GM18873 (cell line): ENCODE data around the gene BMAL2.

Experiments used
- ATAC-seq: cut with Tn5 transposase; IDR thresholded peaks from one replicate; pipeline ENCODE4 v1.9.1; 2021; ENCODE audit warnings: mild to moderate bottlenecking, moderate library complexity, moderate number of reproducible peaks; ENCODE audit not compliant: unreplicated experiment, low FRiP score

Gene BMAL2

GRCh38 chr12:27332714-27333402 lies at the start of gene BMAL2:
Gene BMAL2, plus strand, starts transcription at chr12:27332836. Its CDS starts 237 bp downstream, at chr12:27333073.
- ATAC-seq = no peak

GRCh38 chr12:27284021-27284420 lies 48.6 kb upstream of the BMAL2 start:
- no peak for ATAC-seq

GRCh38 chr12:27284751-27285150 lies 47.9 kb upstream of the BMAL2 start:
- ATAC-seq = no peak

- ATAC-seq = no peak
These were observed 47.2 kb upstream of the BMAL2 start for GRCh38 chr12:27285403-27285802.

GRCh38 chr12:27289414-27289813 lies 43.2 kb upstream of the BMAL2 start:
- no peak for ATAC-seq

- no peak for ATAC-seq
These were observed 42.0 kb upstream of the BMAL2 start for GRCh38 chr12:27290501-27291168.

GRCh38 chr12:27291862-27292261 lies 40.8 kb upstream of the BMAL2 start:
- no peak for ATAC-seq

- ATAC-seq = no peak
These were observed 39.9 kb upstream of the BMAL2 start for GRCh38 chr12:27292718-27293117.

- ATAC-seq = no peak
These were observed 39.2 kb upstream of the BMAL2 start for GRCh38 chr12:27293463-27293862.

- no peak for ATAC-seq
These were observed 36.0 kb upstream of the BMAL2 start for GRCh38 chr12:27296674-27297073.

GRCh38 chr12:27297566-27297965 lies 35.1 kb upstream of the BMAL2 start:
- ATAC-seq = no peak

- no peak for ATAC-seq
These were observed 33.5 kb upstream of the BMAL2 start for GRCh38 chr12:27299102-27299501.

- no peak for ATAC-seq
These were observed 32.4 kb upstream of the BMAL2 start for GRCh38 chr12:27300226-27300625.

GRCh38 chr12:27303139-27304111 lies 29.2 kb upstream of the BMAL2 start:
- no peak for ATAC-seq

GRCh38 chr12:27304856-27305255 lies 27.8 kb upstream of the BMAL2 start:
- no peak for ATAC-seq

GRCh38 chr12:27305673-27306456 lies 26.8 kb upstream of the BMAL2 start:
- ATAC-seq = no peak

- no peak for ATAC-seq
These were observed 23.2 kb upstream of the BMAL2 start for GRCh38 chr12:27309293-27309994.

- no peak for ATAC-seq
These were observed 22.7 kb upstream of the BMAL2 start for GRCh38 chr12:27309995-27310315.

- no peak for ATAC-seq
These were observed 15.7 kb upstream of the BMAL2 start for GRCh38 chr12:27316947-27317346.

- no peak for ATAC-seq
These were observed 13.2 kb upstream of the BMAL2 start for GRCh38 chr12:27319409-27319808.
